ENCODE measurements around the gene S1PR1. TPM values are rescaled to one million over a fixed set of nuclear protein-coding genes. Genes with fewer than 3 reads are reported as not detected.
A peak's percentile ranks its signal among the peaks of the same experiment; 100 is the strongest.

S1PR1 gene
- total and polyA plus RNA-seq, 2 of the 13 experiments (the other 11 are each of a cell fraction or from before 2014, with no cell fraction given) = not detected

- peak; percentile 53; the same call in 1 of the 2 replicates for TF ChIP-seq ZNF687 (CRISPR knock-in tag; IDR thresholded peaks at IDR 0.05)
- TF ChIP-seq CBX2 (IDR thresholded peaks at IDR 0.05; ENCODE audit: low read depth, low read length) = no peak
- TF ChIP-seq CBX2 (CRISPR knock-in tag; IDR thresholded peaks at IDR 0.05; ENCODE audit: low read depth) = peak; percentile 86; the same call in 1 of the 2 replicates
- peak; percentile 21; the same call in 1 of the 2 replicates for TF ChIP-seq UBTF (CRISPR knock-in tag; IDR thresholded peaks at IDR 0.05)
- no peak for TF ChIP-seq ZNF749 (CRISPR knock-in tag; IDR thresholded peaks at IDR 0.05; ENCODE audit: borderline replicate concordance)
- no peak for TF ChIP-seq ZNF30 (CRISPR knock-in tag; IDR thresholded peaks at IDR 0.05)
- no peak for TF ChIP-seq ETV5 (CRISPR knock-in tag; IDR thresholded peaks at IDR 0.05; ENCODE audit: borderline replicate concordance)
- peak; percentile 20; the same call in 1 of the 2 replicates for TF ChIP-seq RNF2 (conservative IDR thresholded peaks at IDR 0.05; ENCODE audit: low read depth)
- TF ChIP-seq NR2F2 (IDR thresholded peaks at IDR 0.05; ENCODE audit: borderline replicate concordance, low read depth) = no peak
- TF ChIP-seq REPIN1 (CRISPR knock-in tag; IDR thresholded peaks at IDR 0.05; ENCODE audit: borderline replicate concordance, low read depth) = 0 out of 2 replicates have a peak, but pooled peaks have one; percentile 35
- TF ChIP-seq KDM4B (CRISPR knock-in tag; IDR thresholded peaks at IDR 0.05) = no peak
- no peak for TF ChIP-seq SOX13 (IDR thresholded peaks at IDR 0.05)
- no peak for TF ChIP-seq SOX13 (CRISPR knock-in tag; conservative IDR thresholded peaks at IDR 0.05 in 1 of 2, IDR thresholded peaks at IDR 0.05 in 1 of 2)
- TF ChIP-seq ZNF350 (CRISPR knock-in tag; IDR thresholded peaks at IDR 0.05; ENCODE audit: borderline replicate concordance, low read depth) = peak; percentile 21; the same call in 1 of the 2 replicates
- TF ChIP-seq ZSCAN20 (CRISPR knock-in tag; IDR thresholded peaks at IDR 0.05; ENCODE audit: borderline replicate concordance) = no peak
- TF ChIP-seq GPN1 (CRISPR knock-in tag; IDR thresholded peaks at IDR 0.05; ENCODE audit: borderline replicate concordance) = no peak
Measured at GRCh38 chr1:101235696-101236515, 913 bp upstream of the S1PR1 start (continued).
